ENCODE data around the gene MEA1. TPM values are rescaled to one million over a fixed set of nuclear protein-coding genes. Genes with fewer than 3 reads are reported as not detected.

MEA1 gene
- total and polyA plus RNA-seq, 12 donors, result 22.9 to 74.3 (median 28.9) TPM

DNA sequence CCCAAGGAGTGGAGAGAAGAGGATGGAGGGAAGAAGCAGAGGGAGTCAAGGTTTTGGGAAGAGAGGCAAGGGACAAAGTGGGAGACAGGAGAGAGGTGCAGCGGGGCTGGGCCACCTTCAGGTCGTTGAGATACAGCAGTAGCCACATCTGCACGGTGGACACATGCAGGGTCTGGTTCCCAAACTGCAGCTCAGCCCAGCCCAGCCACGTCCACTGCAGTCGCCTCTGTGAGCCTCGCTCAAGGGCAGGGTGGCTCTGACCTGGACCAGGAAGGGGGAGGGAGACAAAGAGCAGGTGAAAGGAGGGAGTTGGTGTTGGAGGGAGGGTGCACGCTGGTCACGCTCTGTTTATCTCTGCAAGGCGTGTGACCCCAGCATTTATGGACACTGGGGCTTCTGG lies 25.0 kb upstream of the MEA1 start:
- 81 to 89% methylated on average over 9 of the region's 9 CpGs for WGBS, 2 donors
- H3K27ac ChIP-seq, result no peak overlapping the region
- H3K9me3 ChIP-seq, result no peaks in the 10 kb centered on the region
- ATAC-seq, result no peak
- H3K36me3 ChIP-seq, result peaks cover 0 to 91% (median 18%) of the 10 kb centered on the region in 9 donors
- H3K4me3 ChIP-seq, result no peak overlapping the region
- H3K4me1 ChIP-seq, result peaks cover 0 to 30% (median 17%) of the 10 kb centered on the region in 9 donors
- TF ChIP-seq, protein P1, sequence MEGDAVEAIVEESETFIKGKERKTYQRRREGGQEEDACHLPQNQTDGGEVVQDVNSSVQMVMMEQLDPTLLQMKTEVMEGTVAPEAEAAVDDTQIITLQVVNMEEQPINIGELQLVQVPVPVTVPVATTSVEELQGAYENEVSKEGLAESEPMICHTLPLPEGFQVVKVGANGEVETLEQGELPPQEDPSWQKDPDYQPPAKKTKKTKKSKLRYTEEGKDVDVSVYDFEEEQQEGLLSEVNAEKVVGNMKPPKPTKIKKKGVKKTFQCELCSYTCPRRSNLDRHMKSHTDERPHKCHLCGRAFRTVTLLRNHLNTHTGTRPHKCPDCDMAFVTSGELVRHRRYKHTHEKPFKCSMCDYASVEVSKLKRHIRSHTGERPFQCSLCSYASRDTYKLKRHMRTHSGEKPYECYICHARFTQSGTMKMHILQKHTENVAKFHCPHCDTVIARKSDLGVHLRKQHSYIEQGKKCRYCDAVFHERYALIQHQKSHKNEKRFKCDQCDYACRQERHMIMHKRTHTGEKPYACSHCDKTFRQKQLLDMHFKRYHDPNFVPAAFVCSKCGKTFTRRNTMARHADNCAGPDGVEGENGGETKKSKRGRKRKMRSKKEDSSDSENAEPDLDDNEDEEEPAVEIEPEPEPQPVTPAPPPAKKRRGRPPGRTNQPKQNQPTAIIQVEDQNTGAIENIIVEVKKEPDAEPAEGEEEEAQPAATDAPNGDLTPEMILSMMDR (IDR thresholded peaks at IDR 0.05), result no peak
- H3K27me3 ChIP-seq, result no peaks in the 10 kb centered on the region
- DNase-seq, result no peak
- intact Hi-C loops (cut with DNase I), result no loop called here

DNA sequence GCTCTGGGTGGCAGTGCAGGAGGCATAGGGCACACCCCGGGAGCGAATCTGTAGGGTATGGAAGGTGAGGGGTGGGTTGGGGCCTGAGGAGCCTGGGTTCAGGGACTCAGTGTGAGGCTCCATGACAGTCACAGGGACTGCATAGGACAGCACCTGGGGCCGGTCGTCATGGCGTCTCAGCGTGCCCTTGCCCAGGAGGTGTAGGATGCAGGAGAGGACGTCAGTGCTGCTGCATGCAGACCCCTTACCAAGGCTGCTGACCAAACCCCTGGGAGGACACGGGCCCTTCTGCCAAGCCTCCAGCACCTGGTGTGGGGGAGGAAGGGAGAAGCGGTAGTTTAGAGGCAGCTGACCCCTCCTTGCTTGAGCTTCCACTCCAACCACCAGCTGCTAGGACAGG lies 24.0 kb upstream of the MEA1 start:
- TF ChIP-seq, protein P1 (IDR thresholded peaks at IDR 0.05), result no peak
- no peaks in the 10 kb centered on the region for H3K27me3 ChIP-seq
- intact Hi-C loops (cut with DNase I), result no loop called here
- no peak overlapping the region for H3K4me3 ChIP-seq
- H3K9me3 ChIP-seq, result no peaks in the 10 kb centered on the region
- DNase-seq (no peak), ATAC-seq (peak in 1 of 8 donors; percentile 2)
- peaks cover 0 to 91% (median 17%) of the 10 kb centered on the region in 9 donors for H3K36me3 ChIP-seq
- peaks cover 0 to 30% (median 17%) of the 10 kb centered on the region in 9 donors for H3K4me1 ChIP-seq
- 90% methylated on average over 9 of the region's 9 CpGs for WGBS, 2 donors
- H3K27ac ChIP-seq, result peak overlapping the region in 2 of 10 donors; percentile 42 to 56

DNA sequence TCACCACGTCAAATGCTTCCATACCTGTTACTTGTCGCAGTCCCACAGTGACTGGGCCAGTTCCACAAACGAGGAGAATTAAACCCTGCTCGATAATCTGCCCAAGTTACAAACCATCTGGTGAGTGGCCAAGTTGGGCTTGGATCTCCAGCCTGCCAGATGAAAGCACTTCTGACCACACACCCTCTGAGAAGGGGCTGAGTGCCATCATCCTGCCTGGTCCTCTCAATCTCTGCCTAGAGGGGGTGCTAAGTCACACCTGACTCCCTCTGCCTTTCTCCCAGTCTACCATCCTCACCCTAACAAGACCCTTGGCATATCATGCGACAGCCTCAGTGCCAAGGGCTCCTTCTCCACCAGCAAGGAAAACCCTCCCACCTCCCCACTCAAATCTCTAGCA lies 23.5 kb upstream of the MEA1 start:
- ATAC-seq (peak in 7 of 8 donors; percentile 14 to 56 (median 37)), DNase-seq (peak in 1 of 2 donors; percentile 43)
- intact Hi-C loops (cut with DNase I), result no loop called here
- Histone ChIP-seq H3K27ac (peak overlapping the region in 3 of 10 donors; percentile 42 to 56 (median 56)), H3K27me3 (no peaks in the 10 kb centered on the region), H3K4me1 (peaks cover 0 to 30% (median 17%) of the 10 kb centered on the region in 9 donors), H3K4me3 (no peak overlapping the region), H3K9me3 (no peaks in the 10 kb centered on the region), H3K36me3 (peaks cover 0 to 91% (median 18%) of the 10 kb centered on the region in 9 donors)
- TF ChIP-seq, protein P1 (IDR thresholded peaks at IDR 0.05), result peak in 1 of 9 donors; percentile 24
- 51 to 72% methylated on average over 5 of the region's 5 CpGs for whole genome bisulfite sequencing, 2 donors

DNA sequence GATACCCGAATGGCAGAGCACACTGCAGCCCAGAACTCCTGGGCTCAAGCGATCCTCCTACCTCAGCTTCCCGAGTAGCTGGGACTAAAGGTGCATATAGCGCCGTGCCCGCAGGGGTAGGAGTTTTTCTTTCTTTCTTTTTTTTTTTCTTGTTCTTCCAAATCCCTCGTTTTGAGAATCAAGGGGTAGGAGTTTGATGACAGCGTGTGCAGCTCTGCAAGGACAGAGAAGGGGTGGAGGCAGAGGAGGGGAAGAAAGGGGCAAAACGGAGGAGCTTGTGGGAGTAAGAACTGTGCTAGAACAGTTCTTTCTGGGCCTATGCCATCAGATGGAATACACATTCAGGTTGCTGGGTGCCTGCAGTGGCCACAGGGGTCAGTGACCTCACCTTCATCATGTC lies 23.0 kb upstream of the MEA1 start:
- no peak for DNase-seq
- TF ChIP-seq, protein P1 (IDR thresholded peaks at IDR 0.05), result no peak
- H3K4me1 ChIP-seq, result peaks cover 0 to 30% (median 17%) of the 10 kb centered on the region in 9 donors
- no peaks in the 10 kb centered on the region for H3K9me3 ChIP-seq
- 89% methylated on average over 9 of the region's 9 CpGs for WGBS, 2 donors
- ATAC-seq, result peak in 1 of 8 donors; percentile 18
- peak overlapping the region in 4 of 10 donors; percentile 42 to 64 (median 56) for H3K27ac ChIP-seq
- H3K36me3 ChIP-seq, result peaks cover 0 to 94% (median 18%) of the 10 kb centered on the region in 9 donors
- no peak overlapping the region for H3K4me3 ChIP-seq
- H3K27me3 ChIP-seq, result no peaks in the 10 kb centered on the region
- intact Hi-C loops (cut with DNase I), result no loop called here

Data from heart right ventricle (tissue), 16 donors.